CD4-positive, alpha-beta memory T cell (primary cell): ENCODE results near the gene LAMA3. TPM values are rescaled to one million over a fixed set of nuclear protein-coding genes. Genes with fewer than 3 reads are reported as not detected.

ENCODE experiments used
- CTCF ChIA-PET: fragments of 350-600 bp; sonication (Branson Sonifier 250); formaldehyde crosslinking; loops from one replicate; lab custom pipeline; 2021; ENCODE audit warnings: inconsistent platforms; ENCODE audit not compliant: partially characterized antibody; lab: Charles Lee
- POLR2A ChIA-PET: fragments of 350-600 bp; sonication (Branson Sonifier 250); formaldehyde crosslinking; loops from one replicate; lab custom pipeline; 2021; ENCODE audit not compliant: partially characterized antibody; lab: Charles Lee
- DNase-seq, 5 donors: peaks; one replicate each; pipeline versions ENCODE4 v3.0.0 to v3.0.0-alpha.2; 2020 to 2022; ENCODE audit warnings: mixed read lengths in 1 of 5
- H3K27ac ChIP-seq: one replicate; pipeline ENCODE4 v1.7.0; 2013; ENCODE audit warnings: low read depth, low read length
- H3K27me3 ChIP-seq: 2 replicates; pipeline ENCODE4 v1.7.0; 2013; ENCODE audit warnings: mild to moderate bottlenecking, low read length, moderate library complexity; ENCODE audit not compliant: insufficient read depth
- H3K36me3 ChIP-seq: 2 replicates; pipeline ENCODE4 v1.7.0; 2013; ENCODE audit warnings: mild to moderate bottlenecking, low read length, moderate library complexity; ENCODE audit not compliant: insufficient read depth
- H3K4me1 ChIP-seq: 2 replicates; pipeline ENCODE4 v1.7.0; 2013; ENCODE audit warnings: mild to moderate bottlenecking, low read length, moderate library complexity; ENCODE audit not compliant: insufficient read depth
- H3K4me3 ChIP-seq, 2 donors: one replicate each; pipeline ENCODE4 v1.7.0; 2013; ENCODE audit warnings: low read length in 2 of 2, mild to moderate bottlenecking in 1 of 2
- H3K9me3 ChIP-seq, 2 donors: one replicate each; pipeline ENCODE4 v1.7.0; 2013; ENCODE audit warnings: low read length in 2 of 2, control low read depth in 1 of 2; ENCODE audit not compliant: control insufficient read depth in 1 of 2
- H3K27ac Mint-ChIP-seq, 7 donors: one replicate each; pipeline ENCODE4 v1.8.0; 2020 to 2021; ENCODE audit warnings: mixed read lengths in 7 of 7, mild to moderate bottlenecking in 6 of 7, inconsistent platforms in 3 of 7, moderate library complexity in 3 of 7
- H3K27me3 Mint-ChIP-seq, 2 donors: one replicate each; pipeline ENCODE4 v1.8.0; 2020 to 2021; ENCODE audit warnings: mixed read lengths in 2 of 2
- H3K36me3 Mint-ChIP-seq, 2 donors: one replicate each; pipeline ENCODE4 v1.8.0; 2020 to 2021; ENCODE audit warnings: mixed read lengths in 2 of 2, inconsistent platforms in 1 of 2, mild to moderate bottlenecking in 1 of 2
- H3K4me1 Mint-ChIP-seq, 4 donors: one replicate each; pipeline ENCODE4 v1.8.0; 2020 to 2021; ENCODE audit warnings: mixed read lengths in 4 of 4, mild to moderate bottlenecking in 1 of 4
- H3K4me3 Mint-ChIP-seq, 8 donors: one replicate each; pipeline ENCODE4 v1.8.0; 2020 to 2021; ENCODE audit warnings: mixed read lengths in 8 of 8, mild to moderate bottlenecking in 7 of 8, moderate library complexity in 6 of 8, inconsistent platforms in 3 of 8
- H3K9me3 Mint-ChIP-seq, 8 donors: one replicate each; pipeline ENCODE4 v1.8.0; 2020 to 2021; ENCODE audit warnings: mixed read lengths in 8 of 8, mild to moderate bottlenecking in 5 of 8, inconsistent platforms in 3 of 8, moderate library complexity in 1 of 8
- intact Hi-C: fragments of 100-400 bp; cut with micrococcal nuclease; formaldehyde crosslinking; loops from one replicate; pipeline ENCODE4 v1.15.1; 2023
- polyA plus RNA-seq, 2 donors: library from polyadenylated mRNA; unstranded; fragments of 300-500 nt; fragmentation: Illumina TruSeq; gene quantifications; one replicate each; pipeline ENCODE4 v1.2.3, GENCODE V29; 2021
- total RNA-seq, 2 experiments: library from RNA; stranded (reverse); gene quantifications; one replicate each; pipeline ENCODE4 v1.2.3, GENCODE V29; 2021

The LAMA3 gene
- total and polyA plus RNA-seq, 4 experiments from 2014 or later: not detected

DNA sequence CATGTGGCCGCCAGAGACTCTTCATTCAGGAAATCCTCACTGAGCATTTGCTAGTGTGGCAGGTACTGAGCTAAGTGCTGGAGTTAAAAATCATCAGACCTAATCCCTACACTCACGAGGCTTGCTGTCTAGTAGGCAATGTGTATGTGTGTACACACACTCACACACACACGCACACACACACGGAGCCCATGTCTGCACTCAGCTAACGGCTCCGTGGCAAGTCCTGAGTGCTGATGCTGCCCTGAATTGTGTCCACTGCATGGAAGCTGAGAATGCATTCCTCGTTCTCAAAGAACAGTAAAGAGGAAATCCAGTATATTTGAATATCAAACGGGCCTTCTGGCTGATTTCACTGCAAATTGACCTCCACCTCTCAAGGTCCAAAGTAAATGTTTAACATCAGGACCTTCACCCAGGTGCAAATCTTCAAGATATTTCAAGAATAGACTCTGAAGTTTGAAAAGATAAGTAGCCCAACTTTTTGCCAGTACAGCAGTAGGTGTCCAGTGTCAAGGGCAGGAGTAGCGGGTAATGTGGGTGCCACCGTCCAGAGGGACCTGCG is 189.2 kb downstream of the LAMA3 start:
- H3K4me3 ChIP-seq: no peak overlapping the region
- no peak overlapping the region for H3K27ac Mint-ChIP-seq
- peaks cover under 1% of the 10 kb centered on the region for H3K4me1 ChIP-seq
- no peak overlapping the region for H3K4me3 Mint-ChIP-seq
- peaks cover 2 to 3% of the 10 kb centered on the region in 2 donors for H3K27me3 Mint-ChIP-seq
- H3K9me3 ChIP-seq: no peaks in the 10 kb centered on the region
- no peaks in the 10 kb centered on the region for H3K9me3 Mint-ChIP-seq
- H3K27ac ChIP-seq: no peak overlapping the region
- no peaks in the 10 kb centered on the region for H3K27me3 ChIP-seq
- peaks cover 1 to 12% (median 2%) of the 10 kb centered on the region in 4 donors for H3K4me1 Mint-ChIP-seq
- intact Hi-C loops: no loop called here
- POLR2A ChIA-PET: no interaction called here
- H3K36me3 Mint-ChIP-seq: no peaks in the 10 kb centered on the region
- CTCF ChIA-PET: no interaction called here
- DNase-seq: no peak
- no peaks in the 10 kb centered on the region for H3K36me3 ChIP-seq

DNA sequence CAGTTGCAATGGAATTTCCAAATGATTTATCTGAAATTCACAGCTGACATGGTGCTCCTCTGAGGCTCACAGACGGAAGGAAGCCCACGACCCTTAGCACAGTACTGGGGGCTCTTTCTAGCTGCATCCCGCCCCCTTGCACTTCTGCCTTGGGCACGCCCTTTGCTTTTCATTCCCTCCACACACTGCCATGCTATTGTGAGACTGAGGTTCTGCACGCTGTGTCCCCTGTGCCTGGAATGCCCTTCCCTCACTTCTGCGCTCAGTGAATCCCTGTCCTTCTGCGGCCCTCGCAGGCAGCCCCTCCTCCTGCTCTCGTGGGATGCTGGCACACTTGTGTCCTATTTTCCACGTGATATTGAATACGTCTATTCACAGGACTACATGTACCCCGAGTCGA is 189.9 kb downstream of the LAMA3 start:
- ChIA-PET POLR2A (no interaction called here), CTCF (no interaction called here)
- H3K27ac Mint-ChIP-seq: peak overlapping the region in 1 of 7 donors; percentile 47

DNA sequence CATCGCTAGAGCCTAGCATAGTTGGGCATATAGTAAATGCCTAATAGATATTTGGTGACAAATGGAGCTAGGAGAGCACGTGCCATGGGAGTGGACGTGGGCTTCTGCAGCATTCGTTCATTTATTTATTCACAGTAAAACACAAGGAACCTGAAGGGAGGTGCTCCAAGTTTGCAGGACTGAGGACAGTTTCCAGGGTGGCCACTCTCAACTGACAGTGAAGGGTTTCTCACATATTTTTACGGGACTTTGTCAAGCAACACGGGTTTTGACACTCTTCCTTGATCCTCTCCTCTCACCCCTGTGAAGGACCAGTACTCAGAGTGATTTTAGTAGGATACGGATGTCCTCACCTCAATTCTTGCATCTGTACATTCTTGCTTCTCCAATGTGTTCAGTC is 190.3 kb downstream of the LAMA3 start:
- Histone ChIP-seq H3K9me3 (no peaks in the 10 kb centered on the region), H3K36me3 (no peaks in the 10 kb centered on the region), H3K27me3 (no peaks in the 10 kb centered on the region), H3K27ac (no peak overlapping the region), H3K4me1 (peaks cover 4% of the 10 kb centered on the region), H3K4me3 (no peak overlapping the region)
- CTCF ChIA-PET: no interaction called here
- Mint-ChIP-seq H3K4me1 (peaks cover 1 to 12% (median 7%) of the 10 kb centered on the region in 4 donors), H3K27ac (peak overlapping the region in 1 of 7 donors; percentile 47), H3K9me3 (no peaks in the 10 kb centered on the region), H3K4me3 (no peak overlapping the region), H3K27me3 (peaks cover 2 to 3% of the 10 kb centered on the region in 2 donors), H3K36me3 (no peaks in the 10 kb centered on the region)
- no peak for DNase-seq
- intact Hi-C loops: no loop called here
- POLR2A ChIA-PET: no interaction called here

More for the DNA sequence above, 189.9 kb downstream of the LAMA3 start:
- H3K4me1 ChIP-seq: peaks cover under 1% of the 10 kb centered on the region
- H3K9me3 ChIP-seq: no peaks in the 10 kb centered on the region
- no peaks in the 10 kb centered on the region for H3K27me3 ChIP-seq
- H3K27ac ChIP-seq: no peak overlapping the region
- Mint-ChIP-seq H3K9me3 (no peaks in the 10 kb centered on the region), H3K4me3 (no peak overlapping the region), H3K27me3 (peaks cover 2 to 3% of the 10 kb centered on the region in 2 donors), H3K36me3 (no peaks in the 10 kb centered on the region), H3K4me1 (peaks cover 1 to 12% (median 4%) of the 10 kb centered on the region in 4 donors)
- DNase-seq: no peak
- H3K4me3 ChIP-seq: no peak overlapping the region
- intact Hi-C loops: no loop called here
- H3K36me3 ChIP-seq: no peaks in the 10 kb centered on the region

DNA sequence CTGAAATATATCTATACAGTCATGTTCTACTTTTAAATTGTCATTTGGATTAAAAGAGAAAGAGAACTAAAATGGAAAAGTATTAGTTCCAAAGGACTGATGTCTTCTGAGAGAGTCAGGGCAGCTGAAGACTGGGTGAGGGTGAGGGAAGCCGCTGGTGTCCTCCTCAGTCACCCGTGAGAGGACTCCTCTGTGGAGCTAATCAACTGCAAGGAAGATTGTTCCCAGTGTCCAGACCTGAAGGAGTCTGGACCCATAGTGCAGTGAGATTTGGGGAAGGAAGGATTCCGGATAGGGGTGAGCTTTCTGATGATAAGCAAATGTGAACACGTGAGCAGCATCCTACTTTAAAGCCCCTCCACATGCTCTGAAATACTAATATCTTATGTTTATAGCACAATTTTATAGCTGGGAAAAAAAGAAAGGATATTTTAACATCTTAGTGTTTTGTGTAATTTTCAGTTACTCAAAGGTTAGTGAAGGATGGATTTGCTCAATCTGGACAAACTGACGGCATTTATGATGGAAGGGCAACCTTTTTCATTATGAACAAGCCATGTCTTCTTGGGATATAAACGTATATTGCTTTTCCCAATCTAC is 190.8 kb downstream of the LAMA3 start:
- H3K27me3 Mint-ChIP-seq: peaks cover 2 to 3% of the 10 kb centered on the region in 2 donors
- Histone ChIP-seq H3K9me3 (no peaks in the 10 kb centered on the region), H3K27ac (no peak overlapping the region), H3K4me1 (peaks cover 9% of the 10 kb centered on the region), H3K4me3 (no peak overlapping the region), H3K36me3 (no peaks in the 10 kb centered on the region), H3K27me3 (no peaks in the 10 kb centered on the region)
- H3K9me3 Mint-ChIP-seq: no peaks in the 10 kb centered on the region
- H3K27ac Mint-ChIP-seq: no peak overlapping the region
- intact Hi-C loops: no loop called here
- ChIA-PET POLR2A (no interaction called here), CTCF (no interaction called here)
- H3K4me3 Mint-ChIP-seq: no peak overlapping the region
- no peaks in the 10 kb centered on the region for H3K36me3 Mint-ChIP-seq
- DNase-seq: no peak
- H3K4me1 Mint-ChIP-seq: peaks cover 4 to 16% (median 11%) of the 10 kb centered on the region in 4 donors

GRCh38 chr18:23880931-23881617 is 191.8 kb downstream of the LAMA3 start:
- H3K9me3 ChIP-seq: no peaks in the 10 kb centered on the region
- H3K4me1 Mint-ChIP-seq: peaks cover 12 to 26% (median 20%) of the 10 kb centered on the region in 4 donors
- H3K27ac ChIP-seq: no peak overlapping the region
- H3K36me3 Mint-ChIP-seq: no peaks in the 10 kb centered on the region
- intact Hi-C loops: no loop called here
- no peak overlapping the region for H3K27ac Mint-ChIP-seq
- POLR2A ChIA-PET: interaction anchor here (0.5 kb wide), 1 partner anchor 67 kb away, joined by 3 read pairs; no protein-coding TSS in a partner anchor
- H3K27me3 Mint-ChIP-seq: peaks cover 2 to 3% of the 10 kb centered on the region in 2 donors
- no peak for DNase-seq
- H3K27me3 ChIP-seq: no peaks in the 10 kb centered on the region
- no peak overlapping the region for H3K4me3 ChIP-seq
- peaks cover 18% of the 10 kb centered on the region for H3K4me1 ChIP-seq
- no peaks in the 10 kb centered on the region for H3K9me3 Mint-ChIP-seq
- no peak overlapping the region for H3K4me3 Mint-ChIP-seq
- no peaks in the 10 kb centered on the region for H3K36me3 ChIP-seq
- CTCF ChIA-PET: interaction anchor here (1.2 kb wide), 1 partner anchor 37 kb away, joined by 3 read pairs; no protein-coding TSS in a partner anchor

DNA sequence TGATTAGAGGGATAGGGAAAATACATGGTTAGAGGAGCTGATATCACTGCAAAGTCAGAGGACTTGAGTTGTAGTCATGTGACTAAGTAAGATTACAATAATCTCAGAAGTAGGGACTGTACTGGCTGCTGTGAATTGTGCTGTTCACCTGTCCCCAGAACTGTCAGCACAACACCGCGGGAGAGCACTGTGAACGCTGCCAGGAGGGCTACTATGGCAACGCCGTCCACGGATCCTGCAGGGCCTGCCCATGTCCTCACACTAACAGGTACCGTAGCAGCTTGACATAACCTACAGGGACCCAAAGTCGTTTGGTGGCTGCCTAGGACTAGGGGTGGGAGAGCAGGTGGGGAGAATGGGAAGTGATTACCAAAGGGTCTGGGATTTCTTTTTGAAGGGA is 192.5 kb downstream of the LAMA3 start:
- Mint-ChIP-seq H3K27ac (no peak overlapping the region), H3K36me3 (no peaks in the 10 kb centered on the region), H3K9me3 (no peaks in the 10 kb centered on the region), H3K27me3 (peaks cover 2 to 3% of the 10 kb centered on the region in 2 donors), H3K4me1 (peaks cover 14 to 30% (median 24%) of the 10 kb centered on the region in 4 donors), H3K4me3 (no peak overlapping the region)
- Histone ChIP-seq H3K27me3 (no peaks in the 10 kb centered on the region), H3K27ac (no peak overlapping the region), H3K4me3 (no peak overlapping the region), H3K36me3 (no peaks in the 10 kb centered on the region), H3K4me1 (peaks cover 25% of the 10 kb centered on the region), H3K9me3 (no peaks in the 10 kb centered on the region)
- intact Hi-C loops: no loop called here
- ChIA-PET POLR2A (no interaction called here), CTCF (interaction anchor here (1.2 kb wide), 1 partner anchor 37 kb away, joined by 3 read pairs; no protein-coding TSS in a partner anchor)
- no peak for DNase-seq

- POLR2A ChIA-PET: no interaction called here
- Mint-ChIP-seq H3K4me3 (peak overlapping the region in 1 of 8 donors; percentile 70), H3K9me3 (no peaks in the 10 kb centered on the region), H3K27ac (peak overlapping the region in 4 of 7 donors; percentile 15 to 83 (median 50)), H3K27me3 (peaks cover 2 to 3% of the 10 kb centered on the region in 2 donors), H3K4me1 (peaks cover 17 to 35% (median 26%) of the 10 kb centered on the region in 4 donors), H3K36me3 (no peaks in the 10 kb centered on the region)
- H3K27ac ChIP-seq: no peak overlapping the region
- no peak for DNase-seq
- CTCF ChIA-PET: interaction anchor here (1.4 to 1.5 kb wide), 2 partner anchors 32 to 71 kb away, joined by 3 to 4 read pairs; no protein-coding TSS in a partner anchor
- H3K9me3 ChIP-seq: no peaks in the 10 kb centered on the region
- H3K4me3 ChIP-seq: no peak overlapping the region
- no peaks in the 10 kb centered on the region for H3K36me3 ChIP-seq
- peaks cover 29% of the 10 kb centered on the region for H3K4me1 ChIP-seq
- intact Hi-C loops: no loop called here
- no peaks in the 10 kb centered on the region for H3K27me3 ChIP-seq
These were observed 193.5 kb downstream of the LAMA3 start for GRCh38 chr18:23882616-23883276.
